Ishikawa (cell line): Measurements from ENCODE around the gene EPHA2.

Experiments
- CEBPB ChIP-seq: IDR thresholded peaks from 2 replicates; pipeline ENCODE4 v1.6.1; 2012
- EP300 ChIP-seq: IDR thresholded peaks from 2 replicates; pipeline ENCODE4 v1.6.1; 2012; ENCODE audit warnings: borderline replicate concordance
- FOXM1 ChIP-seq: IDR thresholded peaks from 2 replicates; pipeline ENCODE4 v1.6.1; 2012; ENCODE audit warnings: low read depth, borderline replicate concordance
- NFIC ChIP-seq: IDR thresholded peaks from 2 replicates; pipeline ENCODE4 v1.6.1; 2012
- RAD21 ChIP-seq: IDR thresholded peaks from 2 replicates; pipeline ENCODE4 v1.6.1; 2012; ENCODE audit warnings: low read depth
- TAF1 ChIP-seq: IDR thresholded peaks from 2 replicates; pipeline ENCODE4 v1.6.1; 2012; ENCODE audit warnings: low read depth, mild to moderate bottlenecking
- YY1 ChIP-seq: IDR thresholded peaks from 2 replicates; pipeline ENCODE4 v1.6.1; 2012; ENCODE audit warnings: low read depth
- TF ChIP-seq, protein P1 (sequence below): IDR thresholded peaks from 2 replicates; pipeline ENCODE4 v1.6.1; 2012; ENCODE audit warnings: low read depth, mild to moderate bottlenecking

DNA sequence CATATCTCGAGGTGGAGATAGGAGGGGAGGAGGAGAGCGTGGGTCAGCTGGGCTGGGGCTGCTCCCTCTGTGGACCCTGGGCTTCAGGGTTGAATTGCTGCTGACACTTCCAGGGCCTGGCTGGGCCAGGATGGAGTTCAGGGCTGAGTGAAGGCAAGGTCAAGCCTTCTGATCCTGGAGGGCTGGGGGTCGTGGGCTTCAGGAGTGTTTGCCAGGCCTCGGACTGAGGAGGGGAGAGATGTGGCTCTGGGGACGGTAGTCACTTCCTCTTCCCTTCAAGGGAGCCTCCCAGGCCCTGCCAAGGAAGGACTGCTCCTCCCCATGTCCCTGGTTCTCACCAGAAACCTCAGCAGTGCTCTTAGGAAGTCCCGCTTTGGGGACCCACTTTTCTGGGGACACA is 70.3 kb downstream of the EPHA2 start:
- TF ChIP-seq TAF1: no peak
- TF ChIP-seq YY1: no peak
- TF ChIP-seq NFIC: no peak
- TF ChIP-seq EP300: no peak
- TF ChIP-seq CEBPB: no peak
- TF ChIP-seq, protein P1, sequence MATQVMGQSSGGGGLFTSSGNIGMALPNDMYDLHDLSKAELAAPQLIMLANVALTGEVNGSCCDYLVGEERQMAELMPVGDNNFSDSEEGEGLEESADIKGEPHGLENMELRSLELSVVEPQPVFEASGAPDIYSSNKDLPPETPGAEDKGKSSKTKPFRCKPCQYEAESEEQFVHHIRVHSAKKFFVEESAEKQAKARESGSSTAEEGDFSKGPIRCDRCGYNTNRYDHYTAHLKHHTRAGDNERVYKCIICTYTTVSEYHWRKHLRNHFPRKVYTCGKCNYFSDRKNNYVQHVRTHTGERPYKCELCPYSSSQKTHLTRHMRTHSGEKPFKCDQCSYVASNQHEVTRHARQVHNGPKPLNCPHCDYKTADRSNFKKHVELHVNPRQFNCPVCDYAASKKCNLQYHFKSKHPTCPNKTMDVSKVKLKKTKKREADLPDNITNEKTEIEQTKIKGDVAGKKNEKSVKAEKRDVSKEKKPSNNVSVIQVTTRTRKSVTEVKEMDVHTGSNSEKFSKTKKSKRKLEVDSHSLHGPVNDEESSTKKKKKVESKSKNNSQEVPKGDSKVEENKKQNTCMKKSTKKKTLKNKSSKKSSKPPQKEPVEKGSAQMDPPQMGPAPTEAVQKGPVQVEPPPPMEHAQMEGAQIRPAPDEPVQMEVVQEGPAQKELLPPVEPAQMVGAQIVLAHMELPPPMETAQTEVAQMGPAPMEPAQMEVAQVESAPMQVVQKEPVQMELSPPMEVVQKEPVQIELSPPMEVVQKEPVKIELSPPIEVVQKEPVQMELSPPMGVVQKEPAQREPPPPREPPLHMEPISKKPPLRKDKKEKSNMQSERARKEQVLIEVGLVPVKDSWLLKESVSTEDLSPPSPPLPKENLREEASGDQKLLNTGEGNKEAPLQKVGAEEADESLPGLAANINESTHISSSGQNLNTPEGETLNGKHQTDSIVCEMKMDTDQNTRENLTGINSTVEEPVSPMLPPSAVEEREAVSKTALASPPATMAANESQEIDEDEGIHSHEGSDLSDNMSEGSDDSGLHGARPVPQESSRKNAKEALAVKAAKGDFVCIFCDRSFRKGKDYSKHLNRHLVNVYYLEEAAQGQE: no peak
- no peak for TF ChIP-seq FOXM1
- TF ChIP-seq RAD21: no peak
